Fibroblast of villous mesenchyme (primary cell): ENCODE measurements around the gene P3H4. TPM values are rescaled to one million over a fixed set of nuclear protein-coding genes. Genes with fewer than 3 reads are reported as not detected.
A peak's percentile ranks its signal among the peaks of the same experiment; 100 is the strongest.

Experiments
- DNase-seq: peaks from one replicate; pipeline ENCODE4 v3.0.0-alpha.2; 2010; ENCODE audit warnings: low read depth
- H3K4me3 ChIP-seq: 2 replicates; pipeline ENCODE4 v1.5.1; 2011; ENCODE audit warnings: low read depth, mild to moderate bottlenecking, low read length
- total RNA-seq: library from RNA; depleted of rRNA; stranded (reverse); fragments of >200 nt; gene quantifications from 2 replicates; pipeline ENCODE4 v1.2.3, GENCODE V29; 2012
- TF ChIP-seq, protein P1 (sequence below): IDR thresholded peaks from 2 replicates; pipeline ENCODE4 v1.5.1; 2012; ENCODE audit warnings: low read depth, mild to moderate bottlenecking, low read length; ENCODE audit not compliant: insufficient read depth

The P3H4 gene
- total RNA-seq, 1 donor = 88.1 TPM

DNA sequence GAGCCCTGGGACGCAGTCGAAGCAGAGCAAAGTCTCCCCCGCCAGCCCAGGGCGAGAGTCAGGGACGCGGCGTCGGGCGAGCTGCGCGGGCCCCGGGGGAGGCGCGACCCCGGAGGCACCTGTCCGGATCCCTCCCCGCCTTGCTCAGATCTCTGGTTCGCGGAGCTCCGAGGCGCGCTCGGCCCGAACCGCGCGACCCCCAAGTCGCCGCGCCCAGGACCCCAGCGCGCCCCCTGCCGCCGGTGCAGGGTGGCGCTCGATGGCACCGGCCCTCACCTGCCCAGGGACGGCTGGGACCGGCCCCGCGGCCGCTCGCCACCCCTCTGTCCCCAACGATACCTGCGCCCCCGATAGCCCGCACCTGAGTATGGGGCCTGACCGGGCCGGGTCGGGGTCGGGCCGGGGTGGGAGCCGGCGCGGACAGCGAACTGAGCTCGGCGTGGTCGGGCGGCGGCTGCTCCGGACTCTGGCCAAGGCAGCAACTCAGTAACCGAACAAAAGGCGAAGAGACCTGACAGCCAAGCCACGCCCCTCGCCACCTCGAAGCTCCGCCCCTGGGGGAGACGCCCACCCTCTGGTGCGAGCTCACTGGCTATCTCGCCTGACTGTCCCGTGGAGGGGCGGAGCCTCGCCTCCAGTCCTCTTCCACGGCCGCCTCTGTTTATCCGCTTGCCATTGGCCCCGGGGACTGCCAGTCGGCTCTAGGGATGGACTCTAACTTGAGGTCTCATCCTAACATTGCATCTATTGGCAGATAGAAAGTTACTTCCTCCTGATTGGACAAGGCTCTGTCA is 25.3 kb downstream of the P3H4 start, which contains the start of gene JUP:
Gene JUP (minus strand): TSS at position 485 of the 794 bp plus-strand sequence. CDS start 14,857 bp downstream, outside the sequence.
- DNase-seq = peak; percentile 99
- TF ChIP-seq, protein P1, sequence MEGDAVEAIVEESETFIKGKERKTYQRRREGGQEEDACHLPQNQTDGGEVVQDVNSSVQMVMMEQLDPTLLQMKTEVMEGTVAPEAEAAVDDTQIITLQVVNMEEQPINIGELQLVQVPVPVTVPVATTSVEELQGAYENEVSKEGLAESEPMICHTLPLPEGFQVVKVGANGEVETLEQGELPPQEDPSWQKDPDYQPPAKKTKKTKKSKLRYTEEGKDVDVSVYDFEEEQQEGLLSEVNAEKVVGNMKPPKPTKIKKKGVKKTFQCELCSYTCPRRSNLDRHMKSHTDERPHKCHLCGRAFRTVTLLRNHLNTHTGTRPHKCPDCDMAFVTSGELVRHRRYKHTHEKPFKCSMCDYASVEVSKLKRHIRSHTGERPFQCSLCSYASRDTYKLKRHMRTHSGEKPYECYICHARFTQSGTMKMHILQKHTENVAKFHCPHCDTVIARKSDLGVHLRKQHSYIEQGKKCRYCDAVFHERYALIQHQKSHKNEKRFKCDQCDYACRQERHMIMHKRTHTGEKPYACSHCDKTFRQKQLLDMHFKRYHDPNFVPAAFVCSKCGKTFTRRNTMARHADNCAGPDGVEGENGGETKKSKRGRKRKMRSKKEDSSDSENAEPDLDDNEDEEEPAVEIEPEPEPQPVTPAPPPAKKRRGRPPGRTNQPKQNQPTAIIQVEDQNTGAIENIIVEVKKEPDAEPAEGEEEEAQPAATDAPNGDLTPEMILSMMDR = peak; percentile 57
- peak within 1 kb of the TSS; percentile 88 for H3K4me3 ChIP-seq

DNA sequence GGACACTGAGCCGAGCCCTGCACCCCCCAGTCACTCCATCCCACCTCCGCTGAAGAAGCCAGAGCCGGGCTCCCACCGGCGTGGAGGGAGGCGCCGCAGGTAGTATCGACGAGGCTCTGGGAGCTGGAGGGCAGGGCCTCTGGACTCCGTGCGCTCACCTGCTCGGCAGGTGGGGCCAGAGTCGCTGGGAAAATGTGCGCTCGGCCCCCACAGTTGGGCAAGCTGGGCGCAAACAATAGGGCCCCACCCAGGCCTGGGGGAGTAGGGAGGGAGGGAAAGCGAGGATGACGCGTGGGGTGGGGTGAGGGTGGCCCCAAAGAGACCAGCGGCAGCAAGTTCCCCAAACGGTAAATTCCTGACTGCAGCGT is 25.9 kb downstream of the P3H4 start:
- TF ChIP-seq, protein P1 = no peak
- no peak for DNase-seq

DNA sequence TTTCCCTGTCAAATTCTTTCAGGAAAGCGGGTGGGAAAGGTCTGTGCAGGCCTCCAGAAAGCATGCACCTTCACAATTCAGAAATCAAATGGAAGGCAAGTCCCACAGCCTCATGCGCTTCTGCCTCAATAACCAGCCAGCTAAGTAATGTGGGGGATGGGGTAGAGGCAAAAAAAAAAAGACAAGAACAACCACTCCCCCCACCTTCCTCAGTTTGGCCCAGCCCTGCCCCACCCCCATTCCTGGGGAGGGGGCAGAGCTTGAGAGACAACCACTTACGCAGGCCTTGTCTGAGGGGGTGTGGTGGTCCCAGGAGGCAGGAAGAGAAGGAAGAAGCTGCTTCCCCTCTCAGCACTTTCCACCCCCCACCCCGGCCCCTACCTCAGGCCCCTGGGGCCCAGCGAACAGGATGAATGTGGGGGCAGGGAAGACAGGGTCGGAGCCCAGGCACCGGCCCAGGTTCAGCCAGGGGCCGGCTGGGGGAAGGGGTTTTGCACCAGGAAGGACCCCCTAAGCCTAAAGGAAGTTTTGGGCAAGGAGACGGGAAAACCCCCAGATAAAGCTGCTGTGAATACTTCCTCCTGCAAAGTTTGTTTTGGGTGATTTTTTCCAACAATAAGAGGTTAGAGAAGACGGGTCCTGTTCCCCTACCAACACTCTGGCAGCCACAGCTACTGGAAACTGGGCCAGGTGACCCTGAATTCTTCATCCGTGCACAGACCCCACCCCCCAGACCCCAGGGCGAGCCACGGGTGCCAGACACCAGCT is 26.5 kb downstream of the P3H4 start:
- TF ChIP-seq, protein P1 = no peak
- peak; percentile 65 for DNase-seq
- peak overlapping the region; percentile 88 for H3K4me3 ChIP-seq

More for the DNA sequence above, 25.9 kb downstream of the P3H4 start:
- peak overlapping the region; percentile 88 for H3K4me3 ChIP-seq

DNA sequence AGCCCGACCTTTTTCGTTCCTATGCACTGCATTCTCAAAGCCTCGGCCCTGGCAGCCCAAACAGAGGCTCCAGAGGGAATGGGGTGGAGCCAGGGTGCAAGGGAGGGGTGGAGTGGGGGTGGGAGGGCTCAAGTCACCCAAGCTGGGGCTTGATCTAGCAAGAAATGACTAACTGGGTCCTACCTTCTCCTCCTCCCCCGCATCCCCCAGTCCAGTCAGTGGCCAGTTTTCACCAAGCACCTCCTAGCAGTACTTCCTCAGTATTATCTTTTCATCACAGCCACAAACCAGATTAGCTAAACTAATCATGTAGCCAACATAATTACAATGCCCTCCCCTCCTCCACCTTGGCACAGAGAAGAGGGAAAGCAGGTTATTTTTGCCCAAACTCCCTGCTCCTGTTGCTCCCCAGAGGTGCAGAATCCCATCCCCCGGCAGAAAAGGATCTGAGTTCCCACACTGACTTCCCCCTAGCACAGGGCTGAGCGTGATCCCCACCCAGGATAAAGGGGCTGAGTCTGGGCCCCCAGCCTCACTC is 27.5 kb downstream of the P3H4 start:
- peak; percentile 79 for DNase-seq
- peak overlapping the region; percentile 88 for H3K4me3 ChIP-seq
- TF ChIP-seq, protein P1 = no peak

DNA sequence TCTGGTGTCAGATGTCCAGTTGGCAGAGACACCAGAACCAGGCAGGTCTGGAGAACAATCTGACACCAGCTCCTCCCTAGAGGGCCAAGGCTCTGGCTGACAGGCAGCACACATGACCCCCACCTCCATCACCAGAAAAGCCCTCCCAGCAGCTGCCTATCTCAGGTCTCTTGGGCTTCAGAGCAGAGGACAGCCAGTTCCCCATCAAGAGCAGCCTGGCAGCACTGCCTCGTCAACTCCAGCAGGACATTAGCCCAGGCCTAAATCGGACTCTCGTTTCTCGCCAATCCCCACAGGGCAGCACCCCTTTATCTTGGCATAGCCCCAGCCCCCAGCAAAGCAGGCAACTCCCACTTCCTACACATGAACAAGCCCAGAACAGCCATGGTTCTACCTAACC is 29.6 kb downstream of the P3H4 start:
- DNase-seq = no peak
- H3K4me3 ChIP-seq = no peak overlapping the region
- TF ChIP-seq, protein P1 = no peak

DNA sequence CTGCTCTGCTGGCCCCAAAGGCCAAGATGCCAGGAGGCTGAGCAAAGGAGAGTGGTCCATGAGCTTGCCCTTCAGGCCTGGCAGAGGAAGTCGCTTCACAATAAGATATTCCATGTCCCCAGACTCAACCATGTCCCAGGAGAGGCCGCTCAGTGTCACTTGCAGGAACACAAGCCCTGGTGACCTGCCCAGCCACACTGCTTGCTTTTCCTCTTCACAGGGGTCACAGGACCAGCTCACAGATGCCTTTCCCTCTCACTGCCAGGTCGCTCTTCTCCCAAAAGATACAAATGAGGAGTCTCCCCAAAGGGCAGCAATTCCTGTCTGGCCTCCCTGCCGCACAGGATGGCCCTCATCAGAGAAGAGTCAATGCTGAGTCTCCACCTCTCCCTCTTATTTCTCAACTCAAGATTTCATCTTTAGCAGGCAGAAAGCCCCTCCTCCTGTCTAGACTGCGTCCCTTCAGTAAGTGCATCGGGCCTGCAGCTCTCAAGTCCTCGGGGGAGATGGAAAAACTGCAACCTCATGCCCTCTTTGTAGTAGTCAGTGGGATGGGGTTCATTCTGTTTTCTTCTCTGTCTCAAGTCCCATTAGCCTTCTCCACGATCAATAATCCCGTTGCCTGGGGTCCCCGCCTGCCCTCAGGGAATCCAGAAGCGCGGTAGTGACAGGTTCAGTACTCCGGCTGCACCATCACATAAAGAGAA is 30.2 kb downstream of the P3H4 start:
- no peak overlapping the region for H3K4me3 ChIP-seq
- peak; percentile 63 for DNase-seq
- TF ChIP-seq, protein P1 = no peak
